Measurements from ENCODE around the gene THAP12. TPM values are rescaled to one million over a fixed set of nuclear protein-coding genes. Genes with fewer than 3 reads are reported as not detected.
"Not testable (repeated sequence)": the region's sequence is repeated elsewhere in the genome, so short reads cannot be mapped to it uniquely, and the experiment has no call there.

Gene THAP12
- total RNA-seq, 1 donor from 2014 or later: 42.7 TPM

DNA sequence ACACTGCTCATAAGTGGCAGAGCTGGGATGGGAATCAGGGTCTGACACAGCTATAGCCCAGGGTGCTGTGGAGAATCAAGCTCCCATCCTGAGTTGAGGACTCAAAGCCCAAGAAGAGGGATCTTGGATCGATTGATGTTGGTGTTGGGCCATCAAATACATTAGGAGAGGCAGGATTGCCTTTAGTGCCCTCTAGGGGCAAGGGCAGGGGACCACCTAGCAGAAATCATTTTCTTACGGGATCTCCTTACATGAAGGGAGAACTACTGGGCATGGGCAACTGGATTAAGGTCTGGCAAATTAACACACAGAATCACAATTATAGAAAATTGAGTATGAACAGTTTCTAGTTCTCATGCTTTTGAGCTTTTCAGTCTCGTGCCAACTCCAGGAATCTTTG is 39.0 kb upstream of the THAP12 start:
- Mint-ChIP-seq H3K4me1 (ENCODE audit: unreplicated experiment) (no peaks in the 10 kb centered on the region), H3K27ac (ENCODE audit: unreplicated experiment) (no peak overlapping the region), H3K27me3 (ENCODE audit: unreplicated experiment) (peaks cover 2% of the 10 kb centered on the region), H3K4me3 (ENCODE audit: unreplicated experiment) (no peak overlapping the region), H3K36me3 (ENCODE audit: low read depth, unreplicated experiment) (no peaks in the 10 kb centered on the region), H3K9me3 (ENCODE audit: unreplicated experiment) (no peaks in the 10 kb centered on the region)
- TF ChIP-seq, protein P1, sequence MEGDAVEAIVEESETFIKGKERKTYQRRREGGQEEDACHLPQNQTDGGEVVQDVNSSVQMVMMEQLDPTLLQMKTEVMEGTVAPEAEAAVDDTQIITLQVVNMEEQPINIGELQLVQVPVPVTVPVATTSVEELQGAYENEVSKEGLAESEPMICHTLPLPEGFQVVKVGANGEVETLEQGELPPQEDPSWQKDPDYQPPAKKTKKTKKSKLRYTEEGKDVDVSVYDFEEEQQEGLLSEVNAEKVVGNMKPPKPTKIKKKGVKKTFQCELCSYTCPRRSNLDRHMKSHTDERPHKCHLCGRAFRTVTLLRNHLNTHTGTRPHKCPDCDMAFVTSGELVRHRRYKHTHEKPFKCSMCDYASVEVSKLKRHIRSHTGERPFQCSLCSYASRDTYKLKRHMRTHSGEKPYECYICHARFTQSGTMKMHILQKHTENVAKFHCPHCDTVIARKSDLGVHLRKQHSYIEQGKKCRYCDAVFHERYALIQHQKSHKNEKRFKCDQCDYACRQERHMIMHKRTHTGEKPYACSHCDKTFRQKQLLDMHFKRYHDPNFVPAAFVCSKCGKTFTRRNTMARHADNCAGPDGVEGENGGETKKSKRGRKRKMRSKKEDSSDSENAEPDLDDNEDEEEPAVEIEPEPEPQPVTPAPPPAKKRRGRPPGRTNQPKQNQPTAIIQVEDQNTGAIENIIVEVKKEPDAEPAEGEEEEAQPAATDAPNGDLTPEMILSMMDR (IDR thresholded peaks at IDR 0.05; ENCODE audit: unreplicated experiment): peak; percentile 46
- DNase-seq (ENCODE audit: low spot score): peak; percentile 22

GRCh38 chr11:76415073-76415472 is 34.1 kb upstream of the THAP12 start:
- H3K4me1 Mint-ChIP-seq (ENCODE audit: unreplicated experiment): no peaks in the 10 kb centered on the region
- H3K9me3 Mint-ChIP-seq (ENCODE audit: unreplicated experiment): no peaks in the 10 kb centered on the region
- no peak overlapping the region for H3K4me3 Mint-ChIP-seq (ENCODE audit: unreplicated experiment)
- peaks cover 5% of the 10 kb centered on the region for H3K27me3 Mint-ChIP-seq (ENCODE audit: unreplicated experiment)
- no peak overlapping the region for H3K27ac Mint-ChIP-seq (ENCODE audit: unreplicated experiment)
- no peak for DNase-seq (ENCODE audit: low spot score)
- H3K36me3 Mint-ChIP-seq (ENCODE audit: low read depth, unreplicated experiment): no peaks in the 10 kb centered on the region
- TF ChIP-seq, protein P1 (IDR thresholded peaks at IDR 0.05; ENCODE audit: unreplicated experiment): no peak

GRCh38 chr11:76410851-76411357 is 30.0 kb upstream of the THAP12 start:
- H3K4me3 Mint-ChIP-seq (ENCODE audit: unreplicated experiment): no peak overlapping the region
- H3K36me3 Mint-ChIP-seq (ENCODE audit: low read depth, unreplicated experiment): no peaks in the 10 kb centered on the region
- H3K27me3 Mint-ChIP-seq (ENCODE audit: unreplicated experiment): peaks cover 6% of the 10 kb centered on the region
- no peak for DNase-seq (ENCODE audit: low spot score)
- TF ChIP-seq, protein P1 (IDR thresholded peaks at IDR 0.05; ENCODE audit: unreplicated experiment): no peak
- no peaks in the 10 kb centered on the region for H3K9me3 Mint-ChIP-seq (ENCODE audit: unreplicated experiment)
- no peak overlapping the region for H3K27ac Mint-ChIP-seq (ENCODE audit: unreplicated experiment)
- peaks cover 17% of the 10 kb centered on the region for H3K4me1 Mint-ChIP-seq (ENCODE audit: unreplicated experiment)

GRCh38 chr11:76408171-76408965 is 27.4 kb upstream of the THAP12 start:
- no peaks in the 10 kb centered on the region for H3K36me3 Mint-ChIP-seq (ENCODE audit: low read depth, unreplicated experiment)
- H3K4me1 Mint-ChIP-seq (ENCODE audit: unreplicated experiment): peaks cover 17% of the 10 kb centered on the region
- no peak overlapping the region for H3K4me3 Mint-ChIP-seq (ENCODE audit: unreplicated experiment)
- no peak for DNase-seq (ENCODE audit: low spot score)
- H3K27me3 Mint-ChIP-seq (ENCODE audit: unreplicated experiment): peaks cover 8% of the 10 kb centered on the region
- H3K9me3 Mint-ChIP-seq (ENCODE audit: unreplicated experiment): no peaks in the 10 kb centered on the region
- TF ChIP-seq, protein P1 (IDR thresholded peaks at IDR 0.05; ENCODE audit: unreplicated experiment): no peak
- peak overlapping the region; percentile 68 for H3K27ac Mint-ChIP-seq (ENCODE audit: unreplicated experiment)

GRCh38 chr11:76406359-76406758 is 25.4 kb upstream of the THAP12 start:
- peaks cover 4% of the 10 kb centered on the region for H3K27me3 Mint-ChIP-seq (ENCODE audit: unreplicated experiment)
- TF ChIP-seq, protein P1 (IDR thresholded peaks at IDR 0.05; ENCODE audit: unreplicated experiment): no peak
- peaks cover 17% of the 10 kb centered on the region for H3K4me1 Mint-ChIP-seq (ENCODE audit: unreplicated experiment)
- H3K27ac Mint-ChIP-seq (ENCODE audit: unreplicated experiment): no peak overlapping the region
- no peaks in the 10 kb centered on the region for H3K9me3 Mint-ChIP-seq (ENCODE audit: unreplicated experiment)
- no peak overlapping the region for H3K4me3 Mint-ChIP-seq (ENCODE audit: unreplicated experiment)
- DNase-seq (ENCODE audit: low spot score): no peak
- no peaks in the 10 kb centered on the region for H3K36me3 Mint-ChIP-seq (ENCODE audit: low read depth, unreplicated experiment)

- H3K4me3 Mint-ChIP-seq (ENCODE audit: unreplicated experiment); DNase-seq (ENCODE audit: low spot score); H3K27me3 Mint-ChIP-seq (ENCODE audit: unreplicated experiment); H3K27ac Mint-ChIP-seq (ENCODE audit: unreplicated experiment); H3K36me3 Mint-ChIP-seq (ENCODE audit: low read depth, unreplicated experiment); H3K9me3 Mint-ChIP-seq (ENCODE audit: unreplicated experiment); H3K4me1 Mint-ChIP-seq (ENCODE audit: unreplicated experiment): not testable (repeated sequence)
Observed at GRCh38 chr11:76401484-76401883, 20.6 kb upstream of the THAP12 start.

Data from endothelial cell (in vitro differentiated cells).